Measurements from ENCODE around the gene ARF5.

ARF5 gene

DNA sequence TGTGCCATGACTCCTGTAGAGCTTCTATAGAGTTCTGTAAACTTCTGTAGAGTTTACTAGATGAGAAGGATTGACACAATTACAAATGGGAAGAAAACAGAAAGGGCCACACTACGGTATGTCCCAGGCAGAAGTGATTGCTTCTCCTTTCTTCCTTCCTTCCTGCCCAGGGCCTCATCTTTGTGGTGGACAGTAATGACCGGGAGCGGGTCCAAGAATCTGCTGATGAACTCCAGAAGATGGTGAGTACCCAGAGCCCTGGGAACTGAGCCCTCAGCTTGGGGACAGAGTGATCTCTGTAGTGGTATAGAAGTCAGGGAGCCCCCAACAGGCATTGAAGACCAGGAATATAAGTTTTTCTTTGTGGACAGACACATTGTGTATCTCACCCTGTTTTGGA lies 1.7 kb downstream of the ARF5 start:
- no peak for DNase-seq

- no peak for DNase-seq
These were observed 3.0 kb downstream of the ARF5 start for GRCh38 chr7:127591189-127591588.

- no peak for DNase-seq
These were observed 3.4 kb downstream of the ARF5 start for GRCh38 chr7:127591591-127591990.

DNA sequence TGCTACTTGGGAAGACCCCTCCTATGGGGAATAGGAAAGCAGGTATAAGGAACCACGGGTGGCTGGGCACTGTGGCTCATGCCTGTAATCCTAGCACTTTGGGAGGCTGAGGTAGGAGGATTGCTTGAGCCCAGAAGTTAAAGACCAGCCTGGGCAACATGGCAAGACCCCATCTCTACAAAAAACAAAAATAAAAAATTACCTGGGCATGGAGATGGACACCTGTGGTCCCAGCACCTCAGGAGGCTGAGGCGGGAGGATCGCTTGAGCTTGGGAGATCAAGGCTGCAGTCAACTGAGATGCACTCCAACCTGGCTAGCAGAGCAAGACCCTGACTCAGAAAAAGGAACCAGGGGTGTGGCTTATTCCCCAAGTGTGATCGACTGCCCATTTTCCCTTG lies 4.3 kb downstream of the ARF5 start:
- no peak for DNase-seq

- DNase-seq, result no peak
These were observed 6.3 kb downstream of the ARF5 start for GRCh38 chr7:127594490-127594889.

- DNase-seq, result no peak
These were observed 7.5 kb downstream of the ARF5 start for GRCh38 chr7:127595737-127596136.

- DNase-seq, result no peak
These were observed 10.1 kb downstream of the ARF5 start for GRCh38 chr7:127598318-127598717.

DNA sequence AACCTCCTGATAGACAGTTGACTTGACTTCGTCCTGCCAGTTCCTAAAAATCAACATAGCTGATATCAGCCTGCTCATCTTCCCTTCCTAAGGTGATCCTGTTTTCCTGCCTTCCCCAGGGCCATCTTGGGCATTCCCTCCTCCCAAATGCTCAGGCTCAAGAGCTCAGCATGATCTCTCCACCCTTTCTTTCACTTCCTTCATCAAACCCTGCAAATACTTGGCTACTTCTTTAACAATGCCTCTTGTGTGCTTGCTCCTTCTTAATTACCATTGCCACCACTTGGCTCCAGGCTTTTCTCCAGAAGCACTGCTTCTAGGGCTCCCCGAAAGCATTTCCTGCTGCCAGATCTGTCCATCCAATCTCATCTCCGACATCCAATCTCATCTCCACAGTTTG lies 12.7 kb downstream of the ARF5 start:
- DNase-seq, result no peak

GRCh38 chr7:127608446-127608845 lies 20.2 kb downstream of the ARF5 start:
- no peak for DNase-seq

GRCh38 chr7:127609297-127609696 lies 21.1 kb downstream of the ARF5 start:
- no peak for DNase-seq

DNA sequence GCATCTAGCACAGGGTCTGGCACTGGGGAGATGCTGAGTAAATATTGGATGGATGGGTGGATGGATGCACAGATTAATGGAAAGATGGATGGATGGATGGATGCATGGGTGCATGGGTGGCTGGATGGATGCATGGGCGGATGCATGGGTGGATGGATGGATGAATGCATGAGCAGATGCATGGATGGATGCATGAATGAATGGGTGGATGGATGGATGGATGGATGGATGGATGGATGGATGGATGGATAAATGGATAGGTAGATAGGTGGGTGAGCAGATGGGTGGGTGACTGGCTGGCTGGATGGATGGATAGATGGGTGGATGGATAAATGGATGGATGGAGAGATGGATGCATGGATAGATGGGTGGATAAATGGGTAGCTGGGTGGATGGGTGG lies 24.1 kb downstream of the ARF5 start:
- DNase-seq, result no peak

DNA sequence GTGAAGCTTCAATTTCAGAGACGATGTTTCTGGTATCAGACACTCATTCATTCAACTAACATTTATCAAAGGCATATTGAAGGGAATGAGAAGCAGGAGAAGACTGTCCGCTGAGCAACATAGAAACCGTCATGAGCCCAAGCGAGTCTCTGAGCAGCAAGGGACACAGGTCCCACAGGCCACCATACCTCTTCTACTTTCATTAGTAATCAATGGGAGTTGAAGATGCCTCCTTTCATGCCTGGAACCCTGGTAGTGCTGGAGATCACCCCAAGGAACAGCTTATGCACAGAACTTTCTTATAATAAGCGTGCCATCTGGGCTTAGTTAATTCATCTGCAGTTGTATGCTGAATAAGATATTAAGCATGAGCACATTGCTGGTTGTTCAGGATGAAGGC lies 28.5 kb downstream of the ARF5 start:
- DNase-seq, result no peak

DNA sequence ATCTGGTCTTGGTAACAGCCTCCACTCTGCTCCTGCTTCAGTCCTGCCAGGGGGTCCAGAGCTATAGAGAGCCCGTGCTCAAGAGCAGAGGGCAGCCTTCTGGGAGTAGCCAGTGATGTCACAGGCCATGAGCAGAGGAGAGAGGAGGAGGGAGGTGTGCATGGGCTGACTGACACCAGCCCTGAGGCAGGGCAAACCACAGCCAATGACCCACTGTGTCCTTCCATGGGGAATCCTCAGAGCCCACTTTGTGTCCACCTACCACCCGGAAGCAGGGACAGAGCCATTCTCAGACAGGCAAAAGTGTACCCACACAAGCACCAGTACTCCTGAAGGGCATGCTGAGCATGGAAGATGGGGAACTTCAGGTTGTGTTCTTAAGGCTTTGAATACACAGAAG lies 29.8 kb downstream of the ARF5 start, which contains the start of gene PAX4:
TSS of gene PAX4 (minus strand) at position 101 of the 400 bp plus-strand sequence. CDS start 2,214 bp downstream, outside the sequence.
- no peak for DNase-seq

- no peak for DNase-seq
These were observed 30.6 kb downstream of the ARF5 start for GRCh38 chr7:127618775-127619174.

- no peak for DNase-seq
These were observed 31.6 kb downstream of the ARF5 start for GRCh38 chr7:127619681-127620405.

- no peak for DNase-seq
These were observed 32.4 kb downstream of the ARF5 start for GRCh38 chr7:127620406-127621233.

GRCh38 chr7:127625331-127625730 lies 37.1 kb downstream of the ARF5 start:
- DNase-seq, result no peak

DNA sequence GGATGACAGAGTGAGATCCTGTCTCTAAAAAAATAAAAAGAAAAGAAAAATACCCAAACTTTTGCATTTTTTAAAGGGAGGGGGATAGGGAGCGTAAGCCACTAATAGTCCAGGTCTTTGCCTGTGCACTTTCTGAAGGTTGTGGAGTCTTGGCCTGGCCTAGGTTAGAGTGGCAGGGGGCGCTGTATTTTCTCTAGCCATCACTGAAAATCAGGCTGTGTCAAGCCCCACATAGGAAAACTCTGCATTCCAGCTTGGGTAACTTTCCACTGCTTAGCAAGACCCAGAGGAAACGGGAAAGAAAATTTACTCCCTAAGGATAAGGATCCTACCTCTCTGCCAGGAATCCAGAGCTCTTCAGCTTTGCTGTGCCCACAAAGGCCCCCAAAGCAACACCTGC lies 40.2 kb downstream of the ARF5 start:
- no peak for DNase-seq

DNA sequence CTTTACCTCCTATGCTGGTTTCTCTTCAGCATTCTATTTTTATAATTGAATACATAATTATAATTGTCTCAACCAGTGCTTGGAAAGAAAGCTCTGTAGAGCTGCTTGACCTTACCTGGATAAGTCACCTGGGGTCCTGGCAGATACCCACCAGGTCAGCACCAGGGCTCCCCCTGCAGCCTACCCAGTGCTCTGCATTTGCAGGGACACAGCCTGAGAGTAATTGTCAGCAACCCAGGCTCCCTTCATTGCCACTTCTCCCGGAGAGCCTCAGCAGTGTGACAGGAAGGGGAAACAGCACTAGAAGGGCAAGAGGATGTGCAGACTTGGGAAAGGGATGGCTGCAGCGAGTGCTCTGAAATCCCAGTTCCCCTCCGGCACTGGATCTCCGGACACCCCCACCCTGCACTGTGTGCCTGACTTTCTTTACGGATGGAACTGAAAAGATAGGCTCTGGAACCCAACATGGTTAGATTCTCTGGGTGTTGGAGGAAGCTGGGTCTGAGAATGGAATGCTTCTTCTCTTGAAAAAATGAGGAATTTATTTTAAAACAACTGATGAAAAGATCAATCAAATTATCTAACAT lies 41.1 kb downstream of the ARF5 start:
- DNase-seq, result no peak

- no peak for DNase-seq
These were observed 44.2 kb downstream of the ARF5 start for GRCh38 chr7:127632276-127632910.

GRCh38 chr7:127635659-127636285 lies 47.6 kb downstream of the ARF5 start:
- no peak for DNase-seq

DNA sequence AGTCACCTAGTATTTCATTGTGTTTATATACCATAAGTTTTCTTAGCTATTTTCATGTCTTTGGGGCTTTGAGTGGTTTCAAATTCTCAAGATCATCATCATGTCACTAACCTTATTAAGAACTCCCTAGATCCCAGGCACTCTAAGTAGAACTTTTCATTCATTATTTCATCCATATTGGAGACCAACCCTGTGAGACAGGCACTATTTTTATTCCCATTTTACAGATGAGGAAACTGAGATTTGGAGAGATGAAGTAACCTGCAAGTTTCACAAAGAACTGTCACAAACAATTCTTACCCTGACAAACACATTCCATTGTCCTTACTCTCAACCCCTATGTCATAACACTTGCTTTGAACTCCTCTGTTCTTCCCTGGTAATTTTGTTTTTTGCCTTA lies 50.0 kb downstream of the ARF5 start:
- DNase-seq, result no peak
